T-cell (primary cell): ENCODE results near the gene DENND2A. TPM values are rescaled to one million over a fixed set of nuclear protein-coding genes. Genes with fewer than 3 reads are reported as not detected.

Experiments used
- ATAC-seq, 4 experiments: fragments of 200-7000 bp in 3 of 4; fragments of 150-1000 bp in 1 of 4; cut with Tn5 transposase; replicated peaks in 1 of 4; 1 replicate in 3 of 4; 2 replicates in 1 of 4; pipeline ENCODE4 v1.10.0; 2021; ENCODE audit warnings: moderate library complexity in 3 of 4, mild to moderate bottlenecking in 2 of 4, moderate number of reproducible peaks in 1 of 4
- CTCF ChIA-PET, 2 donors: fragments of 300-600 bp; sonication (Branson Sonifier 250); formaldehyde crosslinking; loops; one replicate each; lab custom pipeline; 2022; ENCODE audit warnings: antibody characterized with exemption in 2 of 2; lab: Charles Lee
- POLR2A ChIA-PET, 2 donors: fragments of 300-600 bp; sonication (Branson Sonifier 250); formaldehyde crosslinking; loops; one replicate each; lab custom pipeline; 2022; ENCODE audit warnings: antibody characterized with exemption in 2 of 2; lab: Charles Lee
- DNase-seq, 35 experiments: peaks; one replicate each; pipeline versions ENCODE4 v3.0.0 to v3.0.0-alpha.2; 2013 to 2023
- H3K27ac ChIP-seq: one replicate; pipeline ENCODE4 v1.5.1; 2013; ENCODE audit warnings: low read length
- H3K27me3 ChIP-seq, 2 experiments: replicated peaks in 1 of 2; 1 replicate in 1 of 2; 2 replicates in 1 of 2; pipeline versions ENCODE4 v1.6.1 to v1.7.0; 2013; ENCODE audit warnings: low read length in 1 of 2, mixed read lengths in 1 of 2; ENCODE audit not compliant: control insufficient read depth in 2 of 2, insufficient read depth in 2 of 2; ENCODE audit errors: extremely low read depth in 1 of 2
- H3K36me3 ChIP-seq, 2 donors: 1 replicate in 1 of 2; 2 replicates in 1 of 2; pipeline versions ENCODE4 v1.6.1 to v1.7.0; 2013; ENCODE audit warnings: low read length in 1 of 2; ENCODE audit not compliant: control insufficient read depth in 2 of 2, insufficient read depth in 1 of 2; ENCODE audit errors: extremely low read depth in 1 of 2
- H3K4me1 ChIP-seq, 2 experiments: 1 replicate in 1 of 2; 2 replicates in 1 of 2; pipeline versions ENCODE4 v1.6.1 to v1.7.0; 2013; ENCODE audit warnings: low read length in 2 of 2, mixed read lengths in 1 of 2; ENCODE audit not compliant: insufficient read depth in 2 of 2, control insufficient read depth in 1 of 2; ENCODE audit errors: extremely low read depth in 1 of 2
- H3K4me3 ChIP-seq, 2 donors: 1 replicate in 1 of 2; 2 replicates in 1 of 2; pipeline versions ENCODE4 v1.5.1 to v1.7.0; 2013; ENCODE audit warnings: mild to moderate bottlenecking in 2 of 2, low read length in 1 of 2, moderate library complexity in 1 of 2; ENCODE audit not compliant: control insufficient read depth in 1 of 2; ENCODE audit errors: extremely low read depth in 1 of 2
- H3K9me3 ChIP-seq: 2 replicates; pipeline ENCODE4 v1.7.0; 2013
- H3K27ac Mint-ChIP-seq, 2 donors: one replicate each; pipeline ENCODE4 v1.8.0; 2020 to 2021; ENCODE audit warnings: mild to moderate bottlenecking in 2 of 2, mixed read lengths in 2 of 2
- H3K27me3 Mint-ChIP-seq, 2 donors: one replicate each; pipeline ENCODE4 v1.8.0; 2021 to 2022; ENCODE audit warnings: mixed read lengths in 2 of 2
- H3K36me3 Mint-ChIP-seq: one replicate; pipeline ENCODE4 v1.8.0; 2021; ENCODE audit warnings: mixed read lengths
- H3K4me1 Mint-ChIP-seq, 3 donors: one replicate each; pipeline ENCODE4 v1.8.0; 2020 to 2022; ENCODE audit warnings: mixed read lengths in 3 of 3, mild to moderate bottlenecking in 1 of 3
- H3K4me3 Mint-ChIP-seq, 3 donors: one replicate each; pipeline ENCODE4 v1.8.0; 2020 to 2022; ENCODE audit warnings: mild to moderate bottlenecking in 3 of 3, mixed read lengths in 3 of 3, moderate library complexity in 3 of 3
- H3K9me3 Mint-ChIP-seq, 3 donors: one replicate each; pipeline ENCODE4 v1.8.0; 2020 to 2022; ENCODE audit warnings: mixed read lengths in 3 of 3
- WGBS: methylation state at CpG from one replicate; pipeline ENCODE4 v1.1.5; 2013; ENCODE audit warnings: missing lambda C conversion rate; ENCODE audit not compliant: insufficient coverage; 5-methylcytosine and 5-hydroxymethylcytosine counted together
- total RNA-seq, 35 experiments: library from RNA in 6 of 35; stranded (reverse) in 6 of 35; fragments of 120-200 nt in 1 of 35; gene quantifications; one replicate each; pipeline versions ENCODE4 v1.2.1 to v1.2.4 and lab custom pipeline; 2013 to 2026

Gene DENND2A
- total RNA-seq, 5 donors from 2014 or later (not counting 1 experiment from before 2014, with no cell fraction given), result 0.09 TPM; not detected in 4

GRCh38 chr7:140475747-140476333 lies 164.8 kb downstream of the DENND2A start:
- Mint-ChIP-seq H3K27me3 (no peaks in the 10 kb centered on the region), H3K4me3 (peak overlapping the region; percentile 68 to 99 (median 99)), H3K9me3 (no peaks in the 10 kb centered on the region), H3K36me3 (peaks cover 12% of the 10 kb centered on the region), H3K27ac (peak overlapping the region; percentile 78 to 89), H3K4me1 (peaks cover 35 to 50% (median 43%) of the 10 kb centered on the region in 3 donors)
- no peaks in the 10 kb centered on the region for H3K27me3 ChIP-seq
- H3K36me3 ChIP-seq, result peaks cover 0 to 10% of the 10 kb centered on the region in 2 donors
- no CpG with 5 or more reads among the region's 2 CpGs for WGBS
- ChIA-PET CTCF (interaction anchor here (0.5 to 3.9 kb wide), 14 partner anchors 8 to 538 kb away, joined by 3 to 44 read pairs (median 4); partner anchors contain the start of gene MRPS33 (in 1 of the 2)), POLR2A (interaction anchor here (0.6 to 1.1 kb wide), 4 partner anchors 16 to 389 kb away, joined by 3 to 10 read pairs (median 4); no protein-coding TSS in a partner anchor)
- DNase-seq (peak in 30 of 35 experiments; percentile 9 to 75 (median 43)), ATAC-seq (no peak)
- H3K4me1 ChIP-seq, result peaks cover 17 to 39% of the 10 kb centered on the region in 2 experiments
- H3K9me3 ChIP-seq, result no peaks in the 10 kb centered on the region
- H3K27ac ChIP-seq, result no peak overlapping the region
- no peak overlapping the region for H3K4me3 ChIP-seq

Other genes starting within 250 kb of the DENND2A start
- gene SLC37A3, start 242.3 kb downstream of the DENND2A start, total RNA-seq, result 10 to 100 TPM; 23.2 to 50.5 (median 38.1) TPM
- 1 to 10 TPM; 4.3 to 8.9 (median 5.6) TPM for gene RAB19, start 236.8 kb downstream of the DENND2A start, total RNA-seq
- gene MKRN1, start 161.3 kb downstream of the DENND2A start, total RNA-seq, result 100 to 1,000 TPM; 108 to 146 (median 137) TPM
- 10 to 100 TPM; 16.3 to 23.3 (median 20.2) TPM for gene ADCK2, start 32.1 kb upstream of the DENND2A start, total RNA-seq
- 100 to 1,000 TPM in 3 of 5 donors, 10 to 100 TPM in 2; 97.2 to 110 (median 103) TPM for gene NDUFB2, start 55.9 kb upstream of the DENND2A start, total RNA-seq